ENCODE results near the gene LGALS9.
"Not testable (repeated sequence)": the region's sequence is repeated elsewhere in the genome, so short reads cannot be mapped to it uniquely, and the experiment has no call there.

Gene LGALS9

DNA sequence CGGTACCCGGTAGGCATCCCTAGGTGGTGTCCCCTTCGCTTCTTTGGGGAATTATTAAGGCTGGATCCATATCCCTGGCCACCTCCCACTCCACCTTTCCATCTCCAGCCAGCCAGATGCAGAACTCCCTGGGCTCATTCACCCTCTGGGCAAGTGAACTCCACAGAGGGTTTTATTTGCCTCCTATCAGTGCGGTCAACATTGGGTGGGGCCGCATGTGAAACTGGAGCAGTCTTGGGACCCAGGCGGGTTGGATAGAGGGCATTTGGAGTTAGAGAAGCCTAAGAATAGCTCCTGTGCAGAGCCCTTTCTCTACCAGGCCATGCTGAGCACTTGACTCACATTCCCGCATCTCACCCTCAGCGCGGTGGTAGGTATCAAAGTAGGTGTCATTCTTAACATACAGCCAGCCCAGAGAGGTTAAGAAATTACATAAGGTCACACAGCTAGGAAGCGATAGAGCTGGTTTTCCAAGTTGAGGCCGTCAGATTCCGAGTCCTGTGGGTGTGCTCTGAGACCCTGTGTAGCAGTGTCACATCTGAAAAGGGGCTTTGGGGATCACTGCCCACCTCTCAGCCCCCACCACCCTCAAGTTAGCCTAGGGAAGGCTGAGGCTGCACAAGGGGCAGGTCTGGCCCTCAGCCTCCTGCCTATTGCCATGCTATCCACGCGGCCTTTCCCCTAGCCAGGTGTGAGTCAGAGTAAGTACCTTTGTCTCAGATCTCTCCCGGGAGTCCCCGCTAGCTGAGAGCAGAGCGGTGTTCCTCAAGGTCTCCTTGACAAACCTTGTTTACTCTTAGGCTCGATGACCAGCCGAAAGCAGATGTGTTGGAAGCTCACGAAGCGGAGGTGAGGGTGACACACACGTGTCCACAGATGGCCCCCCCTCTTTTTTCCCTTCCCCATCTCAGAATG lies 26.9 kb upstream of the LGALS9 start:
- DNase-seq, result no peak

DNA sequence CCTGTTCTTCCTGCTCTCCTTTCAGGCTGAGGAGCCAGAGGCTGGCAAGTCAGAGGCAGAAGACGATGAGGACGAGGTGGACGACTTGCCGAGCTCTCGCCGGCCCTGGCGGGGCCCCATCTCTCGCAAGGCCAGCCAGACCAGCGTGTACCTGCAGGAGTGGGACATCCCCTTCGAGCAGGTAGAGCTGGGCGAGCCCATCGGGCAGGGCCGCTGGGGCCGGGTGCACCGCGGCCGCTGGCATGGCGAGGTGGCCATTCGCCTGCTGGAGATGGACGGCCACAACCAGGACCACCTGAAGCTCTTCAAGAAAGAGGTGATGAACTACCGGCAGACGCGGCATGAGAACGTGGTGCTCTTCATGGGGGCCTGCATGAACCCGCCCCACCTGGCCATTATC lies 25.6 kb upstream of the LGALS9 start:
- no peak for DNase-seq

GRCh38 chr17:27607521-27608091 lies 23.4 kb upstream of the LGALS9 start:
- DNase-seq, result no peak

DNA sequence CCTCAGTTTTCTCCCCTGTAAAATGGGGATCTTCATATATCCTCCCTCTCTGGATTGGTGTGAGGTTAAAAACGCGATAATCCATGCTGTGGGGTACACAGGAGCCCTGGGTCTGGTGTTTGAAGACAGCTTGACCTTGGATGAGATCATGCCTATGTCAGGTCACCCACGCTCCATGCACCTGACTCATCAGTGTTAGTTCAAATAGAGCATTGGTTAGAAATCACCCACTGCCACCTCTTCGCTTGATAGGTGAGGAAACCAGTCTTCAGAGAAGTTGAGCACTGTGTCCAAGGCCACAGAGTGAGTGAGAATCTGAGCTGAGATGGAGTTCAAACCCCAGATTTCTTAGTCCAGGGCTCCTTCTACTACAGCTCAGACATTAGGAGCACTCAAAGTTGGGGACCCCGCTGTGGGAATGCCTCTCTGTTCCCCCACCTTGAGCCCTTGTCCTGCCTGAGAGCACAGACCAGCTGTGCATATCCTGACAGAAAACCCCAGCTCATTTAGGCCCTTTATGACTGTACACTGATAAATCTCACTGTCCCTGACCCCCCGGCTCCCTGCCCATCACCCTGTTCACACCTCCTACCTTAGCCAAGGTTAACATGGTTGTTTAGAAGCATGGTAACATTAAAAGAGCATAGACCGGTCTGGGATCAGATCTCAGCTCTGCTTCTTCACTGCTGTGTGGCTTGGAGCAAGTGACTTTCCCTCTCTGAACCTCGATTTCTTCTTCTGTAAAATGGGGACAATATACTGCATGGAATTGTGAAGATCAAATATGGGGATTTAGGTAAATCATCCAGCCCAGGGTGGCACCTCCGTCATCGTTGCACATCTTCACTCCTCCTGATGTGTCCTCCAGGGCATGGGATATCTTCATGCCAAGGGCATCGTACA lies 22.4 kb upstream of the LGALS9 start:
- no peak for DNase-seq

DNA sequence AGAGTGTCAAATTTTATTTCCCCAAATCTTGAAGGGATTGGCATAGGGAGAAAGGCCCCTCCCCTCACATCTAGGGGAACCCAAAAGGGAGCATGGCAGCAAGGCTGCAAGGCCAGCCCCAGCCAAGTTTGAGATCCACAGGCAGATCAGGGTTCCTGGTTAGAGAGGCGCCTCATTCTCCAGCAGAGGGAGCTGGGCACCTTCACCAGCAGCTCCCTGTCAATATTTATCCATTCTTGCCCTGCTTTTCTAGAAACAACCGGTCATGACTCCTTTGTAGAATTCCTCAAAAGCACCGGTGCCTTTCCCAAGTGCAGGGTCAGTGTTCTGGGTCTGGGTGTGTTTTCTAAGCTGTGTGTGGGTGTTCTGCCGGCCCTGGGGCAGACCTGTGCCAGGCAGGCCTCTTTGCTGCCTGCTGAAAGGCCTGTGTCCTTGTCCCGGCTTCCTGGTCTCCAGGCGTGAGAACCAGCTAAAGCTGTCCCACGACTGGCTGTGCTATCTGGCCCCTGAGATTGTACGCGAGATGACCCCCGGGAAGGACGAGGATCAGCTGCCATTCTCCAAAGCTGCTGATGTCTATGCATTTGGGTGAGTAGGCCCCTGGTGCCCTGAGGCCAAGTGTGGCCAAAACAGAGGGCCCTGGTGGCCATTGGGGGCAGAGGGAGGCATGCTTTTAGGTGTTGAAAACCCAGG lies 21.2 kb upstream of the LGALS9 start:
- DNase-seq, result no peak

DNA sequence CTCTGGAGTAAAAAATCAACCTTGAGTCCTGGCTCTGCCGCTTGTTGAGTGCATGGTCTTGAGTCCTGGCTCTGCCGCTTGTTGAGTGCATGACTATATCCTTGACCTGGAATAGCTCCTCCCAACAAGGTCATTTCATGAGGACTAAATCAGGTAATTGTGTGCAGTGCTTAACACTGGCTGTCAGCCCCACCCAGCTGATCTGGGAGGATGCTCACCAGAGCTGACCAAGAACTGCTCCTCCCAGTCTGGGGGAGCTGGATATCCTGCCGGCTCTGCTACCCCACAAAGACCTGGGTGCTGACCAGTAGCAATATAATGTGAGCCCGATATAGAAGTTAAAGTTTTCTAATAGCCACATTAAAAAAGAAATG lies 20.7 kb upstream of the LGALS9 start:
- DNase-seq, result no peak

DNA sequence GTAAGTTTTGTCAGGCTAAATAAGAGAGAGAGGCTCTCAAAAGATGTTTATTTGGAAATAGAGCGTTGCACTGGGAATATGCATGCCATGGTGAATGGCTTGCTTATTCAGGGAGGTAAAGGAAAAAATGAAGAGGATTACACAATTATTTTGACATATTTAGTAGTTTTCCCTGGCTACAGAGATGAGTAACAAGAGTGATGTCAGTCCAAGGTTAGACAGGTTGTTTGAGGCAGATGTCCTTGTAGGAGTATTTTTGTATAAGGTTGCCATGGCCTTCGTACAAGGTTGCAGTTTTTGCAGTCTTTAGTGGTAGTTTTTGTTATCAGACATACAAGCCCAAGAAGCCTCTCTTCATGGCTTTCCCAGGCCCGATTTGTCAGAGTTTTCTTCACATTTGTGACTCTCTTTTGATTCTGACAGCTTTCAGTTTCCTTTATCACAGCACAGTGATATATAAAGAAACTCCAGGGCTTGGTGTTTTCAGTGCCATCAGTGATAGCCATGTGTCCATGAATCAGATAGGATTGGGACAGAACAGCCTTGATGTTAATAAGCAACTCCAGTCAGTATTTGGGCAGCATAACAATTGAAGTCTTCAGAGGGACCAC lies 18.7 kb upstream of the LGALS9 start:
- no peak for DNase-seq

DNA sequence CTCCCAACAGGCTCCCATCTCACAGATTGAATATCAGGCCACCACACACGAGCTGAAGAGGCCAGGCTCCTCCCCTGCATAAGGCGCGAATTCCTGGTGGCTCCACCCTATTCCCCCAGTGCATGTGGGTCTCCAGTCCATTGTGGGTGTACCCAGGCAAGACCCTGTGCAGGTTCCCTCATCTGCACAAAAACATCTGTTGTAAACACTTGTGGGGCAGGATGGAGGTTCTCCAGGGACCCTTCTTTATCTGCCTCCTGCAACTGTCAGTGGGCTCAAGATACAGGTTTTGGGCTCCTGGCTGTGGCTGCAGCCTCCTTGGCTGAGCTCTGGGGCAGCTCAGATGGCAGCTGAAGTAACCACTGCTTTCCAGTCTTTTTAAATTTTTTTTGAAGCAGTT lies 17.6 kb upstream of the LGALS9 start:
- no peak for DNase-seq

DNA sequence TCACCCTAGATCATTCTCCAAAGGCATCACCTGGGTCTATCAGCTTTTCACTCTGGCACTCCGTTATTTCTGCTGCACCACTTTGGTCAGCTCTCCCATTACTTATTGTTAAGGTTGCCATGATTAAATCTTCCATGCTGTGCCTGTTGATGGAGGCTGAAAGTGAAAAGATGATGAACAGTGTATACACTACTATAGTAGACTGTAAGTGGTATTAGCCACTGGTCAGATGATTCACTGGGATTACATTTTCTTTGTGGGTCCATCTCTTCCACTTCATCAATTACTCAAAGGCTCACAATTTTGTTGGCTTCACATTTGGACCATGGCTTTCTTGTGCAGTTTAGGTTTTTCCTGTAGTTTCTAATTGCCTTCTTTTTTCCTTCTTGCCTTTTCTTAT lies 15.9 kb upstream of the LGALS9 start:
- no peak for DNase-seq

DNA sequence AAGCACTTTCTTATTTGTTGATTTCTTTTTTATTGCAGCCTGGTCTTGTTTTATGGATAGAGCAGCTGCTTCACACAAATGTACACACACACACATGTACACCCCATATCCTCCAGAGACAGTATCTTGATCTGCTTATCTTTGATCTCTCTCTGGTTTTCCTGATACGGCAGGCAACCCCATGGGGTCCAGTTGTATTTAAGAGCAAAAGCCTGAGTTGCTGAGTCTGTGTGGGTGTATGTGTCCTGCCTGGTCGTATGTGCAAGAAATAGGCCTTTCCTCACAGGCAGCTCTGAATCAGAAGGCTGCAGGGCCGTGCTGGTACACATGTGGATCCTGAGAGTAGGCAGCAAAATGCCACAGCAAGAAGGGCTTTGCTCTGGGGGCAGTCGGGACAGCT lies 14.6 kb upstream of the LGALS9 start:
- DNase-seq, result no peak

GRCh38 chr17:27618417-27618816 lies 12.6 kb upstream of the LGALS9 start:
- no peak for DNase-seq

GRCh38 chr17:27620721-27621120 lies 10.3 kb upstream of the LGALS9 start:
- no peak for DNase-seq

DNA sequence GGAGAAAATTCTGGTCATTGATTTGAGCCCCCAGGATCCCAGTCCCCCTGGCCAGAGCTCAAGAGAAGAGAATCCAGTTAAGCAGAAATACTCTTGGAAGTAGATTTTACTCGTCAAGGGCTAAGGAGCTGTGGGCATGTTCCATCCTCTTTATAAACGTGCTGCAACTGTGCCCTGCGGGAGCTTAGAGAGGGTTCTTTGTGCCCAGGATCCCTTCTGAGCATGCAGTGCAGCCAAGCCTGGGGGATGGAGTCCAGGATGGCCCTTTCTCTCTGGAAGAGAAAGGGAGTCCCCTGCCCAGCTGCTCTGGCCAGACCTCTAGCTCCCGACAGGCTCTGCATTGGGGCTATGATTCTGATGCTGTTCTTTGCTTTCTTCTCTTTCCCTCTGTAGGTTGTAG lies 9.5 kb upstream of the LGALS9 start:
- DNase-seq, result no peak

DNA sequence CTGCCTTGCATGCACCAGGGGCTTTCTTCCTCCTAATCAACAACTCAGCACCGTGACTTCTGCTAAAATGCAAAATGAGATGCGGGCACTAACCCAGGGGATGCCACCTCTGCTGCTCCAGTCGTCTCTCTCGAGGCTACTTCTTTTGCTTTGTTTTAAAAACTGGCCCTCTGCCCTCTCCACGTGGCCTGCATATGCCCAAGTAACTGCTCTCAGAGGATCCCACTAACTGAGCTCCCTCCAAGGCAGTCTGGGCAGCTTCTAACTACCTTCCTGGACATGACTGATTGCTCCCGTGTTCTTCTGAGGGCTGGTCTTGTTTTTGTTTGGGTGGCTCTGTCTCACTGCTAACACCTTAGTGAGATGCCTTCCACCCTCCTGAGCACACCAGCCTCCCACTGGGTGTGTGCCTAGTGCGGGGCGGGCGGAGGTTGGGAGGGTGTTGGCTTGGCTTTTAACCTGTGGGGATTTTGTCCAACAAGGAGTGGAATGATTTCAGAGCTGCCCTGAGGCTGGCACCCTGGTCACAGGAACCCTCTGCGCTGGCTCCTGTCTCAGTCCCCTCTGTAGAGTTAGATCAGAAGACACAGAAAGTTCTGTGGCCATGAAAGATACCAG lies 8.9 kb upstream of the LGALS9 start:
- DNase-seq, result no peak

DNA sequence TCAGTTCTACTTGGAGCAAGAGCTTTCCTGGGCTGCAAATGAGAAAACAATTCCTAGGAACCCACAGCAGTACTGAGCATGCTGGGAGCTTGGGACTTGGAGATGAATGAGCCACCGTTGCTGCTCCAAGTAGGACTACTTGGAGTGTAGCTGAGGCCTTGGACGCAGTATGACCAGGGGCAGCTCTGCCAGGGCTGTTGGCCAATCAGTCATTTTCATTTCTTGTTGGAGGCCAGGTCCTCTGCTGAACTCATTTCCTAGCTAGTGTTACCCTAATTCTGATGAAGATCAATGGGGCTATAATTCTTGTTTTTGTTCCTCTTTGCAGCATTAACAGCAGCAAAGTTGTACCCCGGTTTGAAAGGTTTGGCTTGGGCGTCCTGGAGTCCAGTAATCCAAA lies 8.0 kb upstream of the LGALS9 start:
- no peak for DNase-seq

GRCh38 chr17:27623614-27624013 lies 7.4 kb upstream of the LGALS9 start:
- no peak for DNase-seq

GRCh38 chr17:27624539-27624938 lies 6.4 kb upstream of the LGALS9 start:
- DNase-seq, result no peak

DNA sequence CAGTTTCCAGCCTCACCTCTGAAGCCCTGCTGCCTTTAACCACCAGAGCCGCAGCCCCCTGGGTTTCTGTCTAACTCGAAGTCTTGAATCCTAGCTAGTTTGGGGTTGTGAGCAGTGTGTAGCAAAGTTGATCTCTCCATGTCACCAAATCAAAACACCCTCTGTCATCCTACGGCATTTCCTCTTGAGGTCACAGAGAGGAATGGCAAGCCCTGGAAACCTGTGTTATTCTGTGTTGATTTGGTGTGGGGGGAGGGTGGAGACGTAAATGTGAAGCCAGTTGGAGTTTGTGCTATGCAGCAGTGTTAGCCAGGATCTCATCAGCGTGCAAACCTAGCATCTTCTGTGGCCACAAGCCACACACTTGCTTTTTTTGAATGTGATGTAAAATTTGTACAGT lies 5.1 kb upstream of the LGALS9 start:
- DNase-seq, result no peak

GRCh38 chr17:27627514-27627913 lies 3.5 kb upstream of the LGALS9 start:
- DNase-seq, result no peak

GRCh38 chr17:27628376-27628775 lies 2.6 kb upstream of the LGALS9 start:
- DNase-seq, result no peak

- DNase-seq, result not testable (repeated sequence)
Observed at GRCh38 chr17:27629260-27629659, 1.7 kb upstream of the LGALS9 start.

- no peak for DNase-seq
Observed at GRCh38 chr17:27631411-27631760, 398 bp downstream of the LGALS9 start.
